NT2/D1 (cell line): ENCODE results near the gene NOB1.

Experiments
- DNase-seq: peaks from one replicate; pipeline ENCODE4 v3.0.0-alpha.2; 2011; ENCODE audit warnings: low read depth, low spot score
- H3K27me3 ChIP-seq: 2 replicates; pipeline ENCODE4 v1.6.0; 2011; ENCODE audit warnings: mild to moderate bottlenecking; ENCODE audit not compliant: insufficient read length, insufficient read depth
- H3K36me3 ChIP-seq: 2 replicates; pipeline ENCODE4 v1.6.1; 2011; ENCODE audit warnings: mild to moderate bottlenecking, low read length, mixed read lengths; ENCODE audit not compliant: insufficient read depth, insufficient read length
- H3K4me1 ChIP-seq: 2 replicates; pipeline ENCODE4 v1.5.1; 2011; ENCODE audit not compliant: insufficient read depth, insufficient read length
- H3K4me3 ChIP-seq: 2 replicates; pipeline ENCODE4 v1.5.1; 2011; ENCODE audit warnings: low read depth; ENCODE audit not compliant: insufficient read length
- H3K9ac ChIP-seq: 2 replicates; pipeline ENCODE4 v1.6.0; 2011; ENCODE audit warnings: low read depth; ENCODE audit not compliant: insufficient read length
- H3K9me3 ChIP-seq: 2 replicates; pipeline ENCODE4 v1.5.1; 2011; ENCODE audit warnings: mild to moderate bottlenecking, low read length; ENCODE audit not compliant: insufficient read depth
- SUZ12 ChIP-seq: IDR thresholded peaks from 2 replicates; pipeline ENCODE4 v1.6.1; 2011; ENCODE audit not compliant: insufficient read length, insufficient read depth; ENCODE audit errors: extremely low read depth
- YY1 ChIP-seq: IDR thresholded peaks from 2 replicates; pipeline ENCODE4 v1.6.1; 2011; ENCODE audit not compliant: insufficient read length, insufficient read depth
- ZNF274 ChIP-seq: IDR thresholded peaks from 2 replicates; pipeline ENCODE4 v1.6.1; 2011; ENCODE audit warnings: mild to moderate bottlenecking, low read depth, low read length

NOB1 gene

DNA sequence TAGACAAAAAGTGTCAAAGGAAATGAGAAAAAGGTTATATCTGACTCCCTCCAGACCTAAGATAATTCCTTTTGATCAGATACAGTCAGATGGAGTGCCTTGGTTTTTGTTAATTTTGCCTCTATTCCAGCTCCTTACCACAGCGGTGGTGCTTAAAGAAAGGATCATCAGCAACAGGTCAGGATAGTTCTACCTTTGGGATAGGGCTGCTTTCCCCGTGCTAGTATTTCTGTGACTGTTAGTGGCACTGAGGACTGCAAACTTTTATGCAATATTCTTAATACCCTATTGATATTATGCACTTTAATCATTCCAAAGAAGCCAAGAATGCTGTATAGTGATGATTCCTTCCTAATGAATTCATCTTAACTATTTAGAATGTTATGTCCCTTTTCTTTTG, 52.9 kb downstream of the NOB1 start:
- Histone ChIP-seq H3K27me3 (no peaks in the 10 kb centered on the region), H3K4me3 (no peak overlapping the region), H3K36me3 (peaks cover 10% of the 10 kb centered on the region), H3K9ac (no peak overlapping the region), H3K4me1 (no peaks in the 10 kb centered on the region), H3K9me3 (no peaks in the 10 kb centered on the region)
- TF ChIP-seq ZNF274: no peak
- no peak for TF ChIP-seq YY1
- TF ChIP-seq SUZ12: no peak
- DNase-seq: no peak

DNA sequence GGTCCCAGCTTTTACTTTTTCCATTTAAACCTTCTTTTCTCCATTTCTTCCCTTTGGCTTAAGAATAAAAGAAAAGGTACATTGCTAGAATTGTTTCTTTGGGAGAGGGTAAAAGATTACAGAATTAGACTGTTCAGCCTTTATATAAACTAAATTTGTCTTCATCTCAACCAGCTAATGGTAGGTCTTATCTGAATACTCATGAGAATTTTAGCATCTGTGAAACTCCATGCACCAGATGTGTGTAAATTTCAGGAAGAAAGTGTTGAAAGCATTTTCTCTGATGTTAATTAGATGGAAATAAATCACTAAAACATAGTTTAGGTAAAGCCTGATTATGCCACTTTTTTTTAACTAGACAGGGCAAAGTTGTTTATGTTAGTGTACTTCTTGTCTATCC, 53.3 kb downstream of the NOB1 start:
- Histone ChIP-seq H3K36me3 (peaks cover 14% of the 10 kb centered on the region), H3K4me3 (no peak overlapping the region), H3K9me3 (no peaks in the 10 kb centered on the region), H3K27me3 (no peaks in the 10 kb centered on the region), H3K4me1 (no peaks in the 10 kb centered on the region), H3K9ac (no peak overlapping the region)
- no peak for DNase-seq
- TF ChIP-seq SUZ12 (no peak), YY1 (no peak), ZNF274 (no peak)

DNA sequence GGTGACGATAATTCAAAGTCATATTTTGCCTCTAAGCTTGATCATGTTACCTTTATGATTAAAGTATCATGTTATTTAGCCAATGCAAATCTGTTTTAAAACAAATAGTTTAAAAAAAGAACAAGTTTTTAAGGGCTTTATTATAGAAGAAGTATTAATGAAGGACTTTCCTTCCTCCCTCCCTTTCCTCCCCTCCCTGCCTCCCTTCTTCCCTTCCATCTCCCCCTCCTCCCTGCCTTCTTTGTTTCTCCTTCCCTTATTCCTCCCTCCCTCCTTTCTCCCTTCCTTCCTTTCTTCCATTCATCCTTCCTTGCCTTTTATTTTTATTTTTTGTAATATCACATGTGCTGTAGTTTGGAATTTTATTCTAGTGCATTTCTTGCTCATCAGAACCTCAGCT, 54.8 kb downstream of the NOB1 start:
- Histone ChIP-seq H3K4me1 (no peaks in the 10 kb centered on the region), H3K9ac (no peak overlapping the region), H3K36me3 (peaks cover 30% of the 10 kb centered on the region), H3K27me3 (no peaks in the 10 kb centered on the region), H3K4me3 (no peak overlapping the region), H3K9me3 (no peaks in the 10 kb centered on the region)
- no peak for DNase-seq
- TF ChIP-seq SUZ12: no peak
- no peak for TF ChIP-seq ZNF274
- no peak for TF ChIP-seq YY1

DNA sequence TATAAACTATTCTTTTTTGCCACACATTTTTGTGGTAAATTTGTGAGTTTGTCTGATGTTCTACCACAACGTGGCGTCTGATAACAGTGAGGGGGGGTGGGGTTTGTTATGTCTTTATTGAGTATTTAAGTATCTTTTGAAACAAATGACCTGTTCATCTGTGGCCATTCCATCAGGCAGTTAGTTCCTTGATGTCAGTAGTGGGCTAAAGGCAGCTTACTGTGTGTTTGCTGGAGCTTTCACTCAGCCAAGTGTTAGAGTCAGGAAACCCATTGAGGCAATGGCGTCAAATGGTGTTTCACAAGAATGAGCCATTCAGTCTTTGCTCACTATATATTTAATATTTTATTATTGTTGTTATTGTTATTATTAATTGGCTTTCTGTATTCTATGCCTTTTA, 56.3 kb downstream of the NOB1 start:
- Histone ChIP-seq H3K9ac (no peak overlapping the region), H3K4me3 (no peak overlapping the region), H3K27me3 (no peaks in the 10 kb centered on the region), H3K36me3 (peaks cover 40% of the 10 kb centered on the region), H3K9me3 (no peaks in the 10 kb centered on the region), H3K4me1 (no peaks in the 10 kb centered on the region)
- TF ChIP-seq ZNF274 (no peak), YY1 (no peak), SUZ12 (no peak)
- no peak for DNase-seq

DNA sequence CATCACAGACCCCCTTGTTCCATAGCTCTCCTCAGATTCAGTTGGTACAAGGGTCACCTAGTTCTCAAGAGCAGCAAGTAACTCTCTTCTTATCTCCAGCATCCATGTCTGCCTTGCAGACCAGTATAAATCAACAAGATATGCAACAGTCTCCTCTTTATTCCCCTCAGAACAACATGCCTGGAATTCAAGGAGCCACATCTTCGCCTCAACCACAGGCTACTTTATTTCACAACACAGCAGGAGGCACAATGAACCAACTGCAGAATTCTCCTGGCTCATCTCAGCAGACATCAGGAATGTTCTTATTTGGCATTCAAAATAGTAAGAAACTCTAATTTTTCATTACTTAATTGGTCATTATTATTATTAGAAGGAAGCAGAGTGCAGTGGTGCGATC, 60.8 kb downstream of the NOB1 start:
- H3K4me3 ChIP-seq: no peak overlapping the region
- TF ChIP-seq YY1 (no peak), ZNF274 (no peak), SUZ12 (no peak)
- no peak for DNase-seq
- no peak overlapping the region for H3K9ac ChIP-seq
- H3K27me3 ChIP-seq: no peaks in the 10 kb centered on the region
- peaks cover 69% of the 10 kb centered on the region for H3K36me3 ChIP-seq
- H3K9me3 ChIP-seq: no peaks in the 10 kb centered on the region
- H3K4me1 ChIP-seq: no peaks in the 10 kb centered on the region

DNA sequence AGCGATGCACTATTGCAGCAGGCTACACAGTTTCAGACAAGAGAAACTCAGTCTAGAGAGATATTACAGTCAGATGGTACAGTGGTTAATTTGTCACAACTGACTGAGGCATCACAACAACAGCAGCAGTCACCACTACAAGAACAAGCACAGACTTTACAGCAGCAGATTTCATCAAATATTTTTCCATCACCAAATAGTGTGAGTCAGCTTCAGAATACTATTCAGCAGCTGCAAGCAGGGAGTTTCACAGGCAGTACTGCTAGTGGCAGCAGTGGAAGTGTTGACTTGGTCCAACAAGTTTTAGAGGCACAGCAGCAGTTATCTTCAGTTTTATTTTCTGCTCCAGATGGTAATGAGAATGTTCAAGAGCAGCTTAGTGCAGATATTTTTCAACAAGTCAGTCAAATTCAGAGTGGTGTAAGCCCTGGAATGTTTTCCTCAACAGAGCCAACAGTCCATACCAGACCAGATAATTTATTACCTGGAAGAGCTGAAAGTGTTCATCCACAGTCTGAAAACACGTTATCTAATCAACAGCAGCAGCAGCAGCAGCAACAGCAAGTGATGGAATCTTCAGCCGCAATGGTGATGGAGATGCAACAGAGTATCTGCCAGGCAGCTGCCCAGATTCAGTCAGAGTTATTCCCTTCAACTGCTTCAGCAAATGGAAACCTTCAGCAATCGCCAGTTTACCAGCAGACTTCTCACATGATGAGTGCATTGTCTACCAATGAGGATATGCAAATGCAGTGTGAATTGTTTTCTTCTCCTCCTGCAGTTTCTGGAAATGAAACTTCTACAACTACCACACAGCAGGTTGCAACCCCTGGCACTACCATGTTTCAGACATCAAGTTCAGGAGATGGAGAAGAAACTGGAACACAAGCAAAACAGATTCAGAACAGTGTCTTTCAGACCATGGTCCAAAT, 62.5 kb downstream of the NOB1 start:
- peaks cover 66% of the 10 kb centered on the region for H3K36me3 ChIP-seq
- H3K4me3 ChIP-seq: no peak overlapping the region
- TF ChIP-seq SUZ12: no peak
- no peak for TF ChIP-seq YY1
- TF ChIP-seq ZNF274: no peak
- DNase-seq: no peak
- H3K9ac ChIP-seq: no peak overlapping the region
- no peaks in the 10 kb centered on the region for H3K27me3 ChIP-seq
- no peaks in the 10 kb centered on the region for H3K4me1 ChIP-seq
- H3K9me3 ChIP-seq: no peaks in the 10 kb centered on the region
